H1 (cell line): ENCODE results near the gene DCHS1. TPM values are rescaled to one million over a fixed set of nuclear protein-coding genes. Genes with fewer than 3 reads are reported as not detected.

ENCODE experiments used
- FOSL1 ChIP-seq: IDR thresholded peaks from 2 replicates; pipeline ENCODE4 v1.6.1; 2011; ENCODE audit warnings: mild to moderate bottlenecking, low read depth, low read length, moderate library complexity; ENCODE audit not compliant: insufficient read depth
- NANOG ChIP-seq: IDR thresholded peaks from 2 replicates; pipeline ENCODE4 v1.6.1; 2011; ENCODE audit warnings: low read length, low read depth, mild to moderate bottlenecking, inconsistent platforms; ENCODE audit not compliant: insufficient read depth, poor library complexity, severe bottlenecking
- polyA plus RNA-seq, 7 experiments: library from polyadenylated mRNA; depleted of rRNA in 3 of 7; stranded (reverse) in 5 of 7; unstranded in 2 of 7; fragments of >200 nt in 5 of 7; fragments of 200-250 nt in 2 of 7; gene quantifications; 1 replicate in 5 of 7; 2 replicates in 1 of 7; 4 replicates in 1 of 7; pipeline versions ENCODE4 v1.2.1 to v1.2.3, GENCODE V29; 2011 to 2013; ENCODE audit warnings: missing spikeins in 2 of 7, mixed read lengths in 2 of 7
- total RNA-seq: library from RNA; stranded (reverse); fragmentation: NEBNext Ultra II Directional; extraction: Animal tissue kit (Norgen Biotek cat#: 25700); gene quantifications from 2 replicates; pipeline ENCODE4 v1.2.1, GENCODE V29; 2021

Gene DCHS1
- total and polyA plus RNA-seq, 2 of the 8 experiments (the other 6 are each of a cell fraction or from before 2014, with no cell fraction given) = 8.2 to 10.5 TPM

DNA sequence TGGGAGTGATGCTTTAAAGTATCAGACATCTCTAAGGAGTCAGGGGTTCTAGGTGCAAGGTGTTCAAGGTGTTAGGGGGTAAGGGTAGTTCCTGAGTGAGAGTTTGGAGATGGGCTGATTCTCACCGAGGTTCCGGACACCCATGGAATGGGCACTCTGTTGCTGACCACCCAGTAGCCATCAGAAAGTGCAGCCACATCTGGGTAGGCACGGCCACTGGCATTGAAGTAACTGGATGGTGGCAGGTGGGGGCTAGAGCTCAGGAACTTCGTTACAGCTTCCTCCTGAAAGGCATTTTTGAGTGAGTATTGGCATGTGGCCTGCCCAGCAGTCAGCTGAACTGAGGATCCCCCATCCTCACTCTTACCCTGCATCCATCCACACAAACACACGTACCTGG, 40.6 kb downstream of the DCHS1 start (continued):
- TF ChIP-seq FOSL1 (no peak), NANOG (no peak)
